GM10266 (cell line): ENCODE data around the gene RNH1.

ENCODE experiments used
- DNase-seq: peaks from one replicate; pipeline ENCODE4 v3.0.0; 2012; ENCODE audit errors: extremely low spot score
- CTCF ChIP-seq: IDR thresholded peaks from 2 replicates; pipeline ENCODE4 v1.5.1; 2012; ENCODE audit warnings: mild to moderate bottlenecking, low read depth; ENCODE audit not compliant: control insufficient read depth, insufficient read depth; ENCODE audit errors: missing control alignments

RNH1 gene

GRCh38 chr11:531919-532526 is 25.0 kb upstream of the RNH1 start:
- TF ChIP-seq CTCF, result no peak
- no peak for DNase-seq

DNA sequence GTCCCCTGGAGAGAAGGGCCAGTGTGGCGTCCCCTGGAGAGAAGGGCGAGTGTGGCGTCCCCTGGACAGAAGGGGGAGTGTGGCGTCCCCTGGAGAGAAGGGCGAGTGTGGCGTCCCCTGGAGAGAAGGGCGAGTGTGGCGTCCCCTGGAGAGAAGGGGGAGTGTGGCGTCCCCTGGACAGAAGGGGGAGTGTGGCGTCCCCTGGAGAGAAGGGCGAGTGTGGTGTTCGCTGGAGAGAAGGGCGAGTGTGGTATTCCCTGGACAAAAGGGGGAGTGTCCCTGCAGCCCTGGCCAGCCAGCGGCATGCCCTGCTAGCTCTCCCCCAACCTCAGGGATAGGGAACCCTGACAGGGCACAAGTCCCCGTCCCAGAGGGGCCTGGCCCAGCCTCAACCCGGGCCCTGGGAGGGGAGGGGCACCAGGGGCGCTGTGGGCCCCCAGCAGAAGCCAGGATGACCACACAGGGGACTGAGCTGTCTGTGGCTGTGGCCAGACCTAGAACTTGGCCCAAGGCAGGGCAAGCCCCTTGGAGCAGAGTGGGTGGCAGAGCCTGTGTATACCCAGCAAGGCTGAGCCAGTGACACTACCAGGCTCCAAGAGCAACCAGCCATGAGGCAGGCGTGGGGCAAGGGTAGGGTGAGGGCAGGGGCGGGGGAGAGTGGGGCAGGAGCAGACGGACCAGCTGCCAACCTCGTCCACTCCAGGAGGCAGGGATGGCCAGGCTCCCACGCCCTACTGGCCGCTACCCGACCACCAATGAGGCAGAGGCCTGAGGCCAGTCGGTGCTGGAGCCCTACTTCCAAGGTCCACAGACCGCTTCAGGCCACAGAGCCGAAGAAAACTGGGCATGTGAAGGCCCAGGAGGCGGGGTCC is 24.2 kb upstream of the RNH1 start:
- DNase-seq, result no peak
- no peak for TF ChIP-seq CTCF

- no peak for TF ChIP-seq CTCF
- DNase-seq, result no peak
Measured at GRCh38 chr11:529728-530411, 22.8 kb upstream of the RNH1 start.

- TF ChIP-seq CTCF, result no peak
- no peak for DNase-seq
Measured at GRCh38 chr11:528815-529727, 22.0 kb upstream of the RNH1 start.

DNA sequence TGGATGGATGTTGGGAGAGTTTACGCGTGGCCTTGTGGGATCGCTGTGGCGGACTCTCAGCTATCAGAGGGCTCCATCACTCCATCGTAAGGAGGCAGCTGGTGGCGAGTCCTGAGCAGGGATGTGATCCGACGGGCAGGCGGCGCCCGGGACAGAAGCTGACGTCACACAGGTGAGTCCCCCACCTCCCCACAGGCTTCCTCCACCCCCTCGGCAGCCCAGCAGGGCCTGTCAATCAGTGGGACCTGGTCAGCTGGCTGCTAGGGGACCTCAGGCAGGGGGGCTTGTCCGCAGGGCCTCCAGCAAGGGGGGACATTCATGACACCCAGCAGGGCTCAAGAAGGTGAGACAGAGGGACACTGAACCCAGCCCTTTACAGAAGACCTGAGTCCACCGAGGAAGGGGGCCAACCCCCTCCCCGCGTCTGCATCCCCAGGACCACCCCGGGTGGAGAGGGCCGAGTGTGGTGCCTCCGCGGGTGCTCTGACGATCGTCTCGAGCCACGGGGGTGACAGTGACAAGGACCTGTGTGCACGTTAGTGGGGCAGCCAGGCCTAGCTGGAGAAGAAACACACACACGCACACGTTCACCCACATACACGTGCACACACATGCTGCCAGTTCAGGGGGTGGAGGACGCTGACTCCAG is 21.2 kb upstream of the RNH1 start:
- no peak for DNase-seq
- TF ChIP-seq CTCF, result no peak

- TF ChIP-seq CTCF, result no peak
- DNase-seq, result no peak
Measured at GRCh38 chr11:526192-526591, 19.1 kb upstream of the RNH1 start.
